Right forelimb (tissue), 1 donor: Measurements from ENCODE around the gene ELAVL2.

Experiments
- DNase-seq: peaks from one replicate; pipeline ENCODE4 v3.0.0-alpha.2; 2018

ELAVL2 gene

GRCh38 chr9:23821375-23822181 lies 4.5 kb downstream of the ELAVL2 start:
- peak; percentile 77 for DNase-seq

GRCh38 chr9:23820451-23821374 lies 5.3 kb downstream of the ELAVL2 start:
- DNase-seq: peak; percentile 53

- DNase-seq: no peak
These were observed 6.6 kb downstream of the ELAVL2 start for GRCh38 chr9:23819403-23819802.

- no peak for DNase-seq
These were observed 11.8 kb downstream of the ELAVL2 start for GRCh38 chr9:23814243-23814642.

GRCh38 chr9:23812673-23813072 lies 13.4 kb downstream of the ELAVL2 start:
- no peak for DNase-seq

- no peak for DNase-seq
These were observed 14.4 kb downstream of the ELAVL2 start for GRCh38 chr9:23811633-23812032.

GRCh38 chr9:23803216-23803615 lies 22.8 kb downstream of the ELAVL2 start:
- DNase-seq: no peak

GRCh38 chr9:23801523-23801922 lies 24.5 kb downstream of the ELAVL2 start:
- no peak for DNase-seq

GRCh38 chr9:23799521-23799920 lies 26.5 kb downstream of the ELAVL2 start:
- no peak for DNase-seq

- DNase-seq: no peak
These were observed 27.7 kb downstream of the ELAVL2 start for GRCh38 chr9:23798325-23798724.

- DNase-seq: no peak
These were observed 29.8 kb downstream of the ELAVL2 start for GRCh38 chr9:23796209-23796608.

- DNase-seq: no peak
These were observed 35.4 kb downstream of the ELAVL2 start for GRCh38 chr9:23790351-23791260.

- no peak for DNase-seq
These were observed 36.3 kb downstream of the ELAVL2 start for GRCh38 chr9:23789529-23790254.

GRCh38 chr9:23784962-23785361 lies 41.1 kb downstream of the ELAVL2 start:
- no peak for DNase-seq

GRCh38 chr9:23783509-23783908 lies 42.5 kb downstream of the ELAVL2 start:
- no peak for DNase-seq

GRCh38 chr9:23779220-23779619 lies 46.8 kb downstream of the ELAVL2 start:
- DNase-seq: peak; percentile 46

- DNase-seq: no peak
These were observed 48.7 kb downstream of the ELAVL2 start for GRCh38 chr9:23777328-23777727.

- DNase-seq: no peak
These were observed 50.5 kb downstream of the ELAVL2 start for GRCh38 chr9:23775549-23775948.

GRCh38 chr9:23774266-23774665 lies 51.8 kb downstream of the ELAVL2 start:
- DNase-seq: no peak

- no peak for DNase-seq
These were observed 53.7 kb downstream of the ELAVL2 start for GRCh38 chr9:23772385-23772783.

GRCh38 chr9:23771746-23772384 lies 54.2 kb downstream of the ELAVL2 start:
- no peak for DNase-seq
